Natural killer cell (primary cell): ENCODE results near the gene RBBP8NL. TPM values are rescaled to one million over a fixed set of nuclear protein-coding genes. Genes with fewer than 3 reads are reported as not detected.

Experiments
- ATAC-seq, 3 donors: fragments of 150-1000 bp in 2 of 3; fragments of 200-7000 bp in 1 of 3; cut with Tn5 transposase; 1 replicate in 1 of 3; 2 replicates in 2 of 3; pipeline ENCODE4 v1.10.0; 2021; ENCODE audit warnings: mild to moderate bottlenecking in 2 of 3, moderate library complexity in 2 of 3
- DNase-seq, 2 donors: peaks; one replicate each; pipeline versions ENCODE4 v3.0.0 to v3.0.0-alpha.2; 2013 to 2021; ENCODE audit warnings: mixed read lengths in 1 of 2
- H3K27ac ChIP-seq: one replicate; pipeline ENCODE4 v1.5.1; 2013; ENCODE audit warnings: mild to moderate bottlenecking, low read length
- H3K27me3 ChIP-seq: one replicate; pipeline ENCODE4 v1.6.1; 2013; ENCODE audit warnings: low read length; ENCODE audit not compliant: control insufficient read depth, insufficient read depth
- H3K36me3 ChIP-seq: one replicate; pipeline ENCODE4 v1.6.1; 2013; ENCODE audit warnings: low read length; ENCODE audit not compliant: control insufficient read depth, insufficient read depth
- H3K4me1 ChIP-seq: one replicate; pipeline ENCODE4 v1.6.1; 2013; ENCODE audit warnings: low read length; ENCODE audit not compliant: control insufficient read depth, insufficient read depth
- H3K4me3 ChIP-seq: one replicate; pipeline ENCODE4 v1.5.1; 2013; ENCODE audit warnings: low read length
- H3K9me3 ChIP-seq: one replicate; pipeline ENCODE4 v1.6.1; 2013; ENCODE audit warnings: low read length; ENCODE audit not compliant: control insufficient read depth, insufficient read depth
- H3K27ac Mint-ChIP-seq, 2 donors: one replicate each; pipeline ENCODE4 v1.8.0; 2022; ENCODE audit warnings: mild to moderate bottlenecking in 2 of 2, mixed read lengths in 2 of 2, moderate library complexity in 1 of 2
- H3K27me3 Mint-ChIP-seq, 2 donors: one replicate each; pipeline ENCODE4 v1.8.0; 2022; ENCODE audit warnings: low read depth in 2 of 2, mixed read lengths in 2 of 2
- H3K36me3 Mint-ChIP-seq: one replicate; pipeline ENCODE4 v1.8.0; 2022; ENCODE audit warnings: mixed read lengths
- H3K4me1 Mint-ChIP-seq, 2 donors: one replicate each; pipeline ENCODE4 v1.8.0; 2022; ENCODE audit warnings: mixed read lengths in 2 of 2
- H3K4me3 Mint-ChIP-seq: one replicate; pipeline ENCODE4 v1.8.0; 2022; ENCODE audit warnings: mild to moderate bottlenecking, moderate library complexity, mixed read lengths
- H3K9me3 Mint-ChIP-seq, 2 donors: one replicate each; pipeline ENCODE4 v1.8.0; 2022; ENCODE audit warnings: mixed read lengths in 2 of 2
- WGBS: methylation state at CpG from one replicate; pipeline ENCODE4 v1.1.7; 2013; ENCODE audit warnings: missing lambda C conversion rate; ENCODE audit not compliant: insufficient coverage; 5-methylcytosine and 5-hydroxymethylcytosine counted together
- intact Hi-C: fragments of 100-400 bp; cut with micrococcal nuclease; formaldehyde crosslinking; loops from one replicate; pipeline ENCODE4 v1.14.2; 2022
- total RNA-seq, 4 donors: library from RNA; stranded (reverse); fragments of 120-200 nt in 1 of 4; gene quantifications; one replicate each; pipeline versions ENCODE4 v1.2.3 to v1.2.4, GENCODE V29; 2013 to 2022
- TF ChIP-seq, protein P1 (sequence below): fragments of 200-600 bp; IDR thresholded peaks from one replicate; pipeline ENCODE4 v1.8.0; 2022; ENCODE audit warnings: antibody characterized with exemption

The RBBP8NL gene
- total RNA-seq, 3 donors from 2014 or later (not counting 1 experiment from before 2014, with no cell fraction given), result not detected

DNA sequence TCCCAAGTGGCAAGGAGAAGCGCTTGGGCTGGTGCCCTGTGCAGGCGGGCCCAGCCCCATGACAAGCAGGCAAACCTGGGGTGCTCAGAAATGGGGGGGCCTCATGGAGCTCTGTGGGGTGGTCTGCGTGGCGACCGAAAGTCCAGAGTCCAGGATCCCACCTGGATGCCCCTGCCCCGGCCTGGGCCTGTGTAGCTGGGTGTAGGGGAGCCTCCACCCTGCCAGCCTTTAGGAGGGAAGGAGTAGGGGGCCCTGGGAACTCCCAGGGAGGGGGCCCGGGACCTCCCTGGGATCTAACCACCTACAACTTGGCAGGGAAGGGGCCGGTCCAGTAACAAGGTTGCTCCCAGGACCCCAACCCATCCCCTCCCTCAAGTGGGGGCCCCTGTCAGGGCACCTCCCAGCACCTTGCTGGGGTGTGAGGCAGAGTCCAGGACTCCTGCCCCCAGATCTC is 55.7 kb downstream of the RBBP8NL start:
- Mint-ChIP-seq H3K36me3 (no peaks in the 10 kb centered on the region), H3K4me1 (peaks cover 0 to 6% of the 10 kb centered on the region in 2 donors), H3K27ac (no peak overlapping the region), H3K27me3 (peaks cover 0 to 26% of the 10 kb centered on the region in 2 donors), H3K4me3 (no peak overlapping the region), H3K9me3 (no peaks in the 10 kb centered on the region)
- peaks cover 15% of the 10 kb centered on the region for H3K4me1 ChIP-seq
- WGBS, result 92% methylated on average over 8 of the region's 8 CpGs
- H3K9me3 ChIP-seq, result no peaks in the 10 kb centered on the region
- DNase-seq (no peak), ATAC-seq (no peak)
- H3K27ac ChIP-seq, result no peak overlapping the region
- H3K4me3 ChIP-seq, result no peak overlapping the region
- intact Hi-C loops, result no loop called here
- TF ChIP-seq, protein P1, sequence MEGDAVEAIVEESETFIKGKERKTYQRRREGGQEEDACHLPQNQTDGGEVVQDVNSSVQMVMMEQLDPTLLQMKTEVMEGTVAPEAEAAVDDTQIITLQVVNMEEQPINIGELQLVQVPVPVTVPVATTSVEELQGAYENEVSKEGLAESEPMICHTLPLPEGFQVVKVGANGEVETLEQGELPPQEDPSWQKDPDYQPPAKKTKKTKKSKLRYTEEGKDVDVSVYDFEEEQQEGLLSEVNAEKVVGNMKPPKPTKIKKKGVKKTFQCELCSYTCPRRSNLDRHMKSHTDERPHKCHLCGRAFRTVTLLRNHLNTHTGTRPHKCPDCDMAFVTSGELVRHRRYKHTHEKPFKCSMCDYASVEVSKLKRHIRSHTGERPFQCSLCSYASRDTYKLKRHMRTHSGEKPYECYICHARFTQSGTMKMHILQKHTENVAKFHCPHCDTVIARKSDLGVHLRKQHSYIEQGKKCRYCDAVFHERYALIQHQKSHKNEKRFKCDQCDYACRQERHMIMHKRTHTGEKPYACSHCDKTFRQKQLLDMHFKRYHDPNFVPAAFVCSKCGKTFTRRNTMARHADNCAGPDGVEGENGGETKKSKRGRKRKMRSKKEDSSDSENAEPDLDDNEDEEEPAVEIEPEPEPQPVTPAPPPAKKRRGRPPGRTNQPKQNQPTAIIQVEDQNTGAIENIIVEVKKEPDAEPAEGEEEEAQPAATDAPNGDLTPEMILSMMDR, result no peak
- H3K27me3 ChIP-seq, result peaks cover 18% of the 10 kb centered on the region
- no peaks in the 10 kb centered on the region for H3K36me3 ChIP-seq

DNA sequence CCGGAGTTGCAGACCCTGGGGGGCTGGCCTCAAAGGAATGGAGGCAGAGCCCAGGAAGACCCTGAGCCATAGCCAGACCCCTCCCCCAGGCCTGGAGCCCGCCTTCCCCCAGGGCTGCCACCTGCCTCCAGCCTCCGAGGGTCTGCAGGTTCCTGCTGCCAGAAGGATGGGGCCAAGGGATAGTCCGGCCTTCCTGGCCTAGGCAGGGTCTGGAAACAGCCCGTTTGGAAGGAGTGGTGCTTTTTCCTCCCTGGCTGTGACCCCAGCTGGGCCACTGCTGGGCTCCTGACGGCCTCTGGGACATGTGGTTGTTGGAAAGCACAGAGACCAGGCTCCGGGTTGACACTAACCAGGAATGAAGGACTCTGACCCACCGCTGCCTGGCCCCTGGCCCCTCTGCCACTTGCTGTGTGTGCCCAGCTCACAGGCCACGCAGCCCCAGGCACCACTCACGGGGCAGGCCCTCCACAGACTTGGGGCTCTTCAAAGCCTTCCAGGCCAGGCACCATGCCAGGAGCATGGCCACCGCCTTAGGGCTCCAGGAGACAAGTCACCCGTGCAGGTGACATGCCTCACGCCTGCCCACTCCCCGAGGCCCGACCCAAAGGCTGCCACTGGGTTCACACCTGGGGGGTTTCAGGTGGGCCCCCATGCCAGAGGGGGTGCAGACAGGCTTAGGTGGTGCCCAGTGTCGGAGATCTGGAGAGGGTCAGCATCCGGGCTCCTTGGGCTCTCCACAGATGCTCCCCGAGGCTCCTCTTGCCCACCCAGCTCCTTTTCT is 56.3 kb downstream of the RBBP8NL start:
- no peaks in the 10 kb centered on the region for H3K9me3 Mint-ChIP-seq
- Histone ChIP-seq H3K9me3 (no peaks in the 10 kb centered on the region), H3K4me3 (no peak overlapping the region), H3K4me1 (peaks cover 21% of the 10 kb centered on the region), H3K27ac (no peak overlapping the region), H3K36me3 (no peaks in the 10 kb centered on the region), H3K27me3 (peaks cover 22% of the 10 kb centered on the region)
- 76% methylated on average over 18 of the region's 18 CpGs for WGBS
- intact Hi-C loops, result no loop called here
- no peaks in the 10 kb centered on the region for H3K36me3 Mint-ChIP-seq
- TF ChIP-seq, protein P1, result no peak
- DNase-seq (no peak), ATAC-seq (no peak)
- peaks cover 0 to 26% of the 10 kb centered on the region in 2 donors for H3K27me3 Mint-ChIP-seq
- H3K4me1 Mint-ChIP-seq, result peaks cover 0 to 6% of the 10 kb centered on the region in 2 donors
- no peak overlapping the region for H3K4me3 Mint-ChIP-seq
- no peak overlapping the region for H3K27ac Mint-ChIP-seq

DNA sequence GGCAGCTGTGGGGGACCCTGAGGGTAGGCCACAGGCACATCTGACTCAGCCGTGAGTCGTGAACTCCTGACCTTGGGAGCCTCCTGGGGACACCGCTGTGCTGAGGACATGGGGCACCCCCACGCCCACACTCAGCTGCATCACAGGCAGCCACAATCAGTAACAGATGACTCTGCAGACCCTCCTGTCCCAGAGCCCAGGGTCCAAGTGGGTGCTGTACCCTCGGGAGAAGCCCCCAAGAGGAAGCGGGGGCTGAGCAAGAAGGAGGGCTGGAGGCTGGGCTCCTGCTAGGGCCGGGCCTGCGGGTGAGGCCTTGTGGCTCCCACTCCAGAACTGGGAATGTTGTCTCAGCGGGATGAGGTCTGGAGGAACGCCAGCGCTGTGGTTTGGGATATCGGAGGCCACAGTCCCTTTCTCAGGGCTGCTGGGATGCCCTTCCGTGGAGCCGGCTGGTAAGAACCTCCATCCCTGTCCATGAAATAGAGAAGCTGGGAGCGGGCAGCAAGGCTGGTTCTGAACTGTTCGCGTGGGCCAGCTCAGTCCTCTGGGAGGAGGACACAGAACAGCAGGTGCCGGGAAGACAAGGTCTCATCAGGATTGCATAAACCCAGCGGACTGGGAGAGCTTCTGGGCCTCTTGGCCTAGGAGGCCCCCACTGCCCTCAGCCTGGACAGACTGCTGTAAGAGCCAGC is 57.1 kb downstream of the RBBP8NL start:
- Mint-ChIP-seq H3K9me3 (no peaks in the 10 kb centered on the region), H3K4me3 (no peak overlapping the region), H3K4me1 (peaks cover 0 to 6% of the 10 kb centered on the region in 2 donors), H3K27me3 (peaks cover 0 to 29% of the 10 kb centered on the region in 2 donors), H3K36me3 (no peaks in the 10 kb centered on the region), H3K27ac (no peak overlapping the region)
- intact Hi-C loops, result no loop called here
- TF ChIP-seq, protein P1, result no peak
- Histone ChIP-seq H3K27me3 (peaks cover 26% of the 10 kb centered on the region), H3K9me3 (no peaks in the 10 kb centered on the region), H3K27ac (no peak overlapping the region), H3K4me3 (no peak overlapping the region), H3K36me3 (no peaks in the 10 kb centered on the region), H3K4me1 (peaks cover 22% of the 10 kb centered on the region)
- no peak for ATAC-seq
- no peak for DNase-seq
- WGBS, result 76% methylated on average over 19 of the region's 19 CpGs
